ENCODE results near the gene KIF22.

KIF22 gene

GRCh38 chr16:29808219-29808900, 17.8 kb downstream of the KIF22 start:
- Mint-ChIP-seq H3K36me3 (ENCODE audit: insufficient read depth) (peaks cover 41% of the 10 kb centered on the region), H3K4me3 (peak overlapping the region; percentile 92), H3K27ac (ENCODE audit: low read depth) (peak overlapping the region; percentile 92), H3K4me1 (peaks cover 69% of the 10 kb centered on the region), H3K27me3 (no peaks in the 10 kb centered on the region), H3K9me3 (no peaks in the 10 kb centered on the region)
- DNase-seq (ENCODE audit: low spot score in 2 of 2) = no peak
- ATAC-seq (replicated peaks; ENCODE audit: extremely low read depth, poor library complexity, severe bottlenecking) = peak; percentile 37

- Mint-ChIP-seq H3K4me3 (peak overlapping the region; percentile 92), H3K4me1 (peaks cover 61% of the 10 kb centered on the region), H3K27me3 (no peaks in the 10 kb centered on the region), H3K36me3 (ENCODE audit: insufficient read depth) (peaks cover 41% of the 10 kb centered on the region), H3K9me3 (no peaks in the 10 kb centered on the region), H3K27ac (ENCODE audit: low read depth) (peak overlapping the region; percentile 92)
- ATAC-seq (replicated peaks; ENCODE audit: extremely low read depth, poor library complexity, severe bottlenecking) (no peak), DNase-seq (ENCODE audit: low spot score in 2 of 2) (no peak)
These were observed 18.6 kb downstream of the KIF22 start for GRCh38 chr16:29809031-29809747.

- peaks cover 60% of the 10 kb centered on the region for H3K4me1 Mint-ChIP-seq
- no peak for ATAC-seq (replicated peaks; ENCODE audit: extremely low read depth, poor library complexity, severe bottlenecking)
These were observed 19.5 kb downstream of the KIF22 start for GRCh38 chr16:29809850-29810698.

GRCh38 chr16:29810699-29811169, 20.2 kb downstream of the KIF22 start:
- H3K36me3 Mint-ChIP-seq (ENCODE audit: insufficient read depth) = peaks cover 34% of the 10 kb centered on the region
- DNase-seq (ENCODE audit: low spot score in 2 of 2) = no peak
- peaks cover 63% of the 10 kb centered on the region for H3K4me1 Mint-ChIP-seq
- peak overlapping the region; percentile 92 for H3K4me3 Mint-ChIP-seq
- H3K9me3 Mint-ChIP-seq = no peaks in the 10 kb centered on the region
- H3K27ac Mint-ChIP-seq (ENCODE audit: low read depth) = peak overlapping the region; percentile 87
- no peak for ATAC-seq (replicated peaks; ENCODE audit: extremely low read depth, poor library complexity, severe bottlenecking)
- no peaks in the 10 kb centered on the region for H3K27me3 Mint-ChIP-seq

More at GRCh38 chr16:29809850-29810698, 19.5 kb downstream of the KIF22 start:
- H3K27me3 Mint-ChIP-seq = no peaks in the 10 kb centered on the region
- H3K4me3 Mint-ChIP-seq = peak overlapping the region; percentile 92
- peak overlapping the region; percentile 87 for H3K27ac Mint-ChIP-seq (ENCODE audit: low read depth)
- no peaks in the 10 kb centered on the region for H3K9me3 Mint-ChIP-seq
- H3K36me3 Mint-ChIP-seq (ENCODE audit: insufficient read depth) = peaks cover 36% of the 10 kb centered on the region
- DNase-seq (ENCODE audit: low spot score in 2 of 2) = peak in 1 of 2 donors; percentile 56

GRCh38 chr16:29811170-29811895, 20.8 kb downstream of the KIF22 start:
- H3K27me3 Mint-ChIP-seq = no peaks in the 10 kb centered on the region
- H3K27ac Mint-ChIP-seq (ENCODE audit: low read depth) = peak overlapping the region; percentile 87
- H3K9me3 Mint-ChIP-seq = no peaks in the 10 kb centered on the region
- H3K4me3 Mint-ChIP-seq = peak overlapping the region; percentile 92
- peaks cover 68% of the 10 kb centered on the region for H3K4me1 Mint-ChIP-seq
- no peak for ATAC-seq (replicated peaks; ENCODE audit: extremely low read depth, poor library complexity, severe bottlenecking)
- DNase-seq (ENCODE audit: low spot score in 2 of 2) = peak in 1 of 2 donors; percentile 42
- H3K36me3 Mint-ChIP-seq (ENCODE audit: insufficient read depth) = peaks cover 37% of the 10 kb centered on the region

- no peak for DNase-seq (ENCODE audit: low spot score in 2 of 2)
- ATAC-seq (replicated peaks; ENCODE audit: extremely low read depth, poor library complexity, severe bottlenecking) = no peak
- H3K27ac Mint-ChIP-seq (ENCODE audit: low read depth) = peak within 1 kb of the TSS; percentile 87
- H3K9me3 Mint-ChIP-seq = no peaks in the 10 kb centered on the region
- no peaks in the 10 kb centered on the region for H3K27me3 Mint-ChIP-seq
- peaks cover 38% of the 10 kb centered on the region for H3K36me3 Mint-ChIP-seq (ENCODE audit: insufficient read depth)
- peaks cover 75% of the 10 kb centered on the region for H3K4me1 Mint-ChIP-seq
- H3K4me3 Mint-ChIP-seq = peak within 1 kb of the TSS; percentile 92
These were observed 21.5 kb downstream of the KIF22 start, which contains the start of gene PRRT2 for GRCh38 chr16:29811896-29812665. Gene PRRT2, plus strand, starts transcription at chr16:29812193. Its CDS starts 862 bp downstream, at chr16:29813055.

- Mint-ChIP-seq H3K9me3 (no peaks in the 10 kb centered on the region), H3K27ac (ENCODE audit: low read depth) (peak overlapping the region; percentile 87), H3K36me3 (ENCODE audit: insufficient read depth) (peaks cover 30% of the 10 kb centered on the region), H3K27me3 (no peaks in the 10 kb centered on the region), H3K4me3 (peak overlapping the region; percentile 92), H3K4me1 (peaks cover 71% of the 10 kb centered on the region)
- no peak for DNase-seq (ENCODE audit: low spot score in 2 of 2)
- ATAC-seq (replicated peaks; ENCODE audit: extremely low read depth, poor library complexity, severe bottlenecking) = no peak
These were observed 22.4 kb downstream of the KIF22 start for GRCh38 chr16:29812754-29813643.

- Mint-ChIP-seq H3K4me3 (peak overlapping the region; percentile 87), H3K27ac (ENCODE audit: low read depth) (peak overlapping the region; percentile 86)
- no peak for ATAC-seq (replicated peaks; ENCODE audit: extremely low read depth, poor library complexity, severe bottlenecking)
These were observed 23.4 kb downstream of the KIF22 start for GRCh38 chr16:29813644-29814562.

GRCh38 chr16:29814592-29814991, 24.0 kb downstream of the KIF22 start:
- no peaks in the 10 kb centered on the region for H3K9me3 Mint-ChIP-seq
- no peaks in the 10 kb centered on the region for H3K27me3 Mint-ChIP-seq
- H3K4me1 Mint-ChIP-seq = peaks cover 72% of the 10 kb centered on the region
- DNase-seq (ENCODE audit: low spot score in 2 of 2) = no peak
- peaks cover 30% of the 10 kb centered on the region for H3K36me3 Mint-ChIP-seq (ENCODE audit: insufficient read depth)
- peak overlapping the region; percentile 87 for H3K4me3 Mint-ChIP-seq
- peak overlapping the region; percentile 86 for H3K27ac Mint-ChIP-seq (ENCODE audit: low read depth)
- ATAC-seq (replicated peaks; ENCODE audit: extremely low read depth, poor library complexity, severe bottlenecking) = no peak

More at GRCh38 chr16:29813644-29814562, 23.4 kb downstream of the KIF22 start:
- DNase-seq (ENCODE audit: low spot score in 2 of 2) = no peak
- Mint-ChIP-seq H3K9me3 (no peaks in the 10 kb centered on the region), H3K36me3 (ENCODE audit: insufficient read depth) (peaks cover 26% of the 10 kb centered on the region), H3K27me3 (no peaks in the 10 kb centered on the region), H3K4me1 (peaks cover 69% of the 10 kb centered on the region)
